Measurements from ENCODE around the gene FRMD3.

FRMD3 gene

GRCh38 chr9:83236029-83236696, 302.0 kb downstream of the FRMD3 start:
- H3K9me3 ChIP-seq (ENCODE audit: insufficient read depth, low read depth, low read length), result no peaks in the 10 kb centered on the region
- no peak overlapping the region for H3K9ac ChIP-seq (ENCODE audit: low read depth, low read length)
- H3K36me3 ChIP-seq (ENCODE audit: insufficient read depth, low read depth, low read length), result no peaks in the 10 kb centered on the region
- no peak overlapping the region for H3K27ac ChIP-seq (ENCODE audit: low read length)
- no peak overlapping the region; the same call in 1 of the 2 replicates for H3K4me3 ChIP-seq (ENCODE audit: low read length)
- H3K27me3 ChIP-seq (ENCODE audit: insufficient read depth, low read length), result no peaks in the 10 kb centered on the region
- peaks cover 10% of the 10 kb centered on the region for H3K4me1 ChIP-seq (ENCODE audit: insufficient read depth, low read length)

DNA sequence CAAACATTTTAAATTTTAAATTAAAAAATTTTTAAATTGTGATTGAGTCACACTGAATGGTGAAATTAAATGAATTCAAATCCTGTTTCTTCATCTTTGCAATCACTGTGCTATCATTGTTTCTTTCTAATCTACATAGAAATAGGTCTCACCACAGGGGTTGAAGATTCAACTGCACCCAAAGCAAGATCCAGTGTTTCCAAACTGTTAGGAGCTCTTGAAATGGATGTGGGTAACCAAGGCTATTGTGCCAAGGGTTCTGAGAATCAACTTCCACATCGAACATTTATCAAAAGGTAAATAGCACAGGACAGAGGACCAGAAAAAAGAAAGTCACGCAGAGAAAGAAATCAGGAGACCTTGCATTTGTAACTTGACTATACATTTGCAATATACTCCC, 302.7 kb downstream of the FRMD3 start:
- H3K27ac ChIP-seq (ENCODE audit: low read length), result no peak overlapping the region
- H3K36me3 ChIP-seq (ENCODE audit: insufficient read depth, low read depth, low read length), result no peaks in the 10 kb centered on the region
- H3K9me3 ChIP-seq (ENCODE audit: insufficient read depth, low read depth, low read length), result no peaks in the 10 kb centered on the region
- no peak overlapping the region for H3K9ac ChIP-seq (ENCODE audit: low read depth, low read length)
- H3K4me3 ChIP-seq (ENCODE audit: low read length), result no peak overlapping the region; the same call in 1 of the 2 replicates
- H3K27me3 ChIP-seq (ENCODE audit: insufficient read depth, low read length), result no peaks in the 10 kb centered on the region
- H3K4me1 ChIP-seq (ENCODE audit: insufficient read depth, low read length), result peaks cover 10% of the 10 kb centered on the region

DNA sequence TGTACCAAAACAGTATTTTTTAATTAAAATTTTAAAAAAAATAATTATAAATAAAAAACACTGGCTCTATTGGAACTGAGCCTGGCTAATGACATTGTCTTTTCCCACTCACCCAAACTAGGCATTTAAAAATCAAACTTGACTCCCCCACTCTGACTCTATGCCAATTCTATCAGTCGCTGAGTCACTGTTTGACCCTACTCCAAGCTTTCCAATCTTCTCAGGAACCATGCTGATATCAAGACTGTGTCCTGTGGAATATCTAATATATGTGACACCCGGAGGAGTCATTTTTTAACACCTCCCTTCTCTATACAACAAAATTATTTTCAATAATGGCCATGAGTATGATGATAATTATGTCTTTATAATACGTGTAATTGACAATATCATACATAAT, 303.7 kb downstream of the FRMD3 start:
- no peaks in the 10 kb centered on the region for H3K27me3 ChIP-seq (ENCODE audit: insufficient read depth, low read length)
- no peak overlapping the region for H3K9ac ChIP-seq (ENCODE audit: low read depth, low read length)
- peaks cover 10% of the 10 kb centered on the region for H3K4me1 ChIP-seq (ENCODE audit: insufficient read depth, low read length)
- H3K36me3 ChIP-seq (ENCODE audit: insufficient read depth, low read depth, low read length), result no peaks in the 10 kb centered on the region
- H3K27ac ChIP-seq (ENCODE audit: low read length), result no peak overlapping the region
- 0 out of 2 replicates have a peak, but pooled peaks cover 3% of the 10 kb centered on the region for H3K9me3 ChIP-seq (ENCODE audit: insufficient read depth, low read depth, low read length)
- H3K4me3 ChIP-seq (ENCODE audit: low read length), result no peak overlapping the region

GRCh38 chr9:83233647-83234046, 304.6 kb downstream of the FRMD3 start:
- Histone ChIP-seq H3K27me3 (ENCODE audit: insufficient read depth, low read length) (no peaks in the 10 kb centered on the region), H3K27ac (ENCODE audit: low read length) (no peak overlapping the region), H3K36me3 (ENCODE audit: insufficient read depth, low read depth, low read length) (no peaks in the 10 kb centered on the region), H3K9ac (ENCODE audit: low read depth, low read length) (no peak overlapping the region), H3K4me1 (ENCODE audit: insufficient read depth, low read length) (peaks cover 10% of the 10 kb centered on the region), H3K4me3 (ENCODE audit: low read length) (no peak overlapping the region), H3K9me3 (ENCODE audit: insufficient read depth, low read depth, low read length) (0 out of 2 replicates have a peak, but pooled peaks cover 6% of the 10 kb centered on the region)

- H3K4me3 ChIP-seq (ENCODE audit: low read length), result no peak overlapping the region
- H3K36me3 ChIP-seq (ENCODE audit: insufficient read depth, low read depth, low read length), result no peaks in the 10 kb centered on the region
- H3K27me3 ChIP-seq (ENCODE audit: insufficient read depth, low read length), result no peaks in the 10 kb centered on the region
- H3K9me3 ChIP-seq (ENCODE audit: insufficient read depth, low read depth, low read length), result 0 out of 2 replicates have a peak, but pooled peaks cover 6% of the 10 kb centered on the region
- no peak overlapping the region for H3K9ac ChIP-seq (ENCODE audit: low read depth, low read length)
- H3K4me1 ChIP-seq (ENCODE audit: insufficient read depth, low read length), result peaks cover 7% of the 10 kb centered on the region
- no peak overlapping the region for H3K27ac ChIP-seq (ENCODE audit: low read length)
Observed at GRCh38 chr9:83231039-83231438, 307.2 kb downstream of the FRMD3 start.

DNA sequence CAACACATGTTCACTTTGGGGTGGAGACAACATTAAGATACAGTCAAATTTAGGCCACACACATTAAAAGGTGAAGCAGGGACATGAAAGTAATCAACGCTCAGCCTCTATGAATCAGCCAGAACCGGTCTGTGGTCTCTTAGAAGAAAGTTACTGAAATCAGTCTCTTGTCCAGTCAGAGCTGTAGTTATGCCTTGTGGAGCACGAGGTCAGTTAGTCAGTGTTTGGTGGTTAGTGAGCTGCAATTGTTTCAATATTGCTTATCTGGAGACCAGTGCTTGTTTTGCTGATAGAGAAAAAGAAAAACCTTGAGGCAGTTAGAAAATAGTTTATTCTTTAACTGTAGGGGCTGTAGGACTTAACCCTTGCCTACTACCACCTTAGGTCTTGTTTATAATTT, 317.5 kb downstream of the FRMD3 start:
- Histone ChIP-seq H3K27ac (ENCODE audit: low read length) (no peak overlapping the region), H3K9me3 (ENCODE audit: insufficient read depth, low read depth, low read length) (peaks cover 10% of the 10 kb centered on the region), H3K4me3 (ENCODE audit: low read length) (no peak overlapping the region), H3K36me3 (ENCODE audit: insufficient read depth, low read depth, low read length) (no peaks in the 10 kb centered on the region), H3K9ac (ENCODE audit: low read depth, low read length) (no peak overlapping the region), H3K27me3 (ENCODE audit: insufficient read depth, low read length) (peaks cover 17% of the 10 kb centered on the region), H3K4me1 (ENCODE audit: insufficient read depth, low read length) (no peaks in the 10 kb centered on the region)

DNA sequence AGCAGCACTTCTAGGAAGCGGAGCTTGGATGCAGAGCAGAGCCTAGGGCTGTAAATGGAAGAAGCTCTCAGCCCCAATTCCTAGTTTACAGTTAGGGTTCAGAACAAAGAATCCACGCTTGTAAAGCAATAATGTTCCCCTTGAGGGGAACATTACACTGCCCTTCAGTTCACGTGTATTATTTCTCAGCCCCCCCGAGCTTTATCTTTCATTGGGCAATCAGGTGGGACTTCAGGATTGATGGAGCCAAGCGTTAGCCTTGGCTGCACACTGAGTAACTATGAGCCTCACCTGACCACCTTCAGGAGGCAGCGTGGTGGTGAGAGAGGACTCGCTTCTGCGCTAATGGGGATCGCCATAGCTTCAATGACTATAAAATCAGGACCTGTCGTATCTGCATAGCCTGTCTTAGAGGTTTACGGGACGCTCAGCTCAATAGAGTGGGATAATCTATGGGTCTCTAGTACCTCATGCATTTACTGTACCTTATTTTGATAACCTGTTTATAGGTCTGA, 318.2 kb downstream of the FRMD3 start:
- Histone ChIP-seq H3K27ac (ENCODE audit: low read length) (no peak overlapping the region), H3K4me1 (ENCODE audit: insufficient read depth, low read length) (no peaks in the 10 kb centered on the region), H3K9ac (ENCODE audit: low read depth, low read length) (peak overlapping the region; percentile 49; the same call in 1 of the 2 replicates), H3K9me3 (ENCODE audit: insufficient read depth, low read depth, low read length) (peaks cover 10% of the 10 kb centered on the region), H3K36me3 (ENCODE audit: insufficient read depth, low read depth, low read length) (no peaks in the 10 kb centered on the region), H3K4me3 (ENCODE audit: low read length) (peak overlapping the region; percentile 81), H3K27me3 (ENCODE audit: insufficient read depth, low read length) (peaks cover 17% of the 10 kb centered on the region)

GRCh38 chr9:83219154-83219923, 318.9 kb downstream of the FRMD3 start:
- H3K4me1 ChIP-seq (ENCODE audit: insufficient read depth, low read length), result no peaks in the 10 kb centered on the region
- H3K4me3 ChIP-seq (ENCODE audit: low read length), result peak overlapping the region; percentile 81
- H3K9ac ChIP-seq (ENCODE audit: low read depth, low read length), result peak overlapping the region; percentile 49; the same call in 1 of the 2 replicates
- peaks cover 17% of the 10 kb centered on the region for H3K27me3 ChIP-seq (ENCODE audit: insufficient read depth, low read length)
- H3K27ac ChIP-seq (ENCODE audit: low read length), result no peak overlapping the region
- H3K36me3 ChIP-seq (ENCODE audit: insufficient read depth, low read depth, low read length), result no peaks in the 10 kb centered on the region
- H3K9me3 ChIP-seq (ENCODE audit: insufficient read depth, low read depth, low read length), result peaks cover 10% of the 10 kb centered on the region

DNA sequence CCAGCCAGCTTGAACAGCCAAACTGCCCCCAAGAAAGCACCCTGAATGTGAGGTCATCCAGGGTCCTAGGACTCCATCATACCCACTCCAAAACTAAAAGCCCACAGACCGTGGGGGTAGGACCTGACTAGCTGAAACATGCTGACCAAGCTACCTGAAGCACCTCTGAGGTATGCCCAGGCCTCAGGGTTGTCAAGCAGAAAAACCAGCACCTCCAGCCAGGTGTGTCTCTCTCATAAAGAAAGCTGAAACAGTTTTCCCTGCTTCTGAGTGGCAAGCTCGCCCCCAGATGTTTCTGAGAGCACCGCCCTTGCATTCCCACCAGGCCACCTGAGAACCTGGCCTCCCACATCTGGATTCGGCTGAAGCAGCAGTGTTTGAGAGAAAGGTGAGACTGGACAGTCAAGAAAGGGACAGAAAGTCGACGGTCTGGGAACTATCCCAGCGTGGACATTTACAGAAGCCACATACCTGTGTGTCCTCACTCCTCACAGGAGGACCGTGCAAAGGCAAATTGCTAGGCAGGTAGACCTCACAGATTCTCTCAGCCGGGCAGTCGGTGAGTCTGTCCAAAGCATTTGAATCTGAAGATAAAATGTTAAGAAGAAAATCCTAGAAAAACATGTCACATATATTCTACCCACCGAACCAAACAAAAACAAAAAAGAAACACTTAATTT, 319.6 kb downstream of the FRMD3 start:
- H3K9ac ChIP-seq (ENCODE audit: low read depth, low read length), result no peak overlapping the region
- no peaks in the 10 kb centered on the region for H3K4me1 ChIP-seq (ENCODE audit: insufficient read depth, low read length)
- H3K27me3 ChIP-seq (ENCODE audit: insufficient read depth, low read length), result peaks cover 17% of the 10 kb centered on the region
- peaks cover 10% of the 10 kb centered on the region for H3K9me3 ChIP-seq (ENCODE audit: insufficient read depth, low read depth, low read length)
- no peak overlapping the region for H3K27ac ChIP-seq (ENCODE audit: low read length)
- H3K4me3 ChIP-seq (ENCODE audit: low read length), result no peak overlapping the region
- H3K36me3 ChIP-seq (ENCODE audit: insufficient read depth, low read depth, low read length), result no peaks in the 10 kb centered on the region

GRCh38 chr9:83209188-83209731, 328.9 kb downstream of the FRMD3 start:
- Histone ChIP-seq H3K27me3 (ENCODE audit: insufficient read depth, low read length) (no peaks in the 10 kb centered on the region), H3K9me3 (ENCODE audit: insufficient read depth, low read depth, low read length) (no peaks in the 10 kb centered on the region), H3K4me3 (ENCODE audit: low read length) (no peak overlapping the region), H3K36me3 (ENCODE audit: insufficient read depth, low read depth, low read length) (no peaks in the 10 kb centered on the region), H3K27ac (ENCODE audit: low read length) (no peak overlapping the region), H3K9ac (ENCODE audit: low read depth, low read length) (no peak overlapping the region), H3K4me1 (ENCODE audit: insufficient read depth, low read length) (no peaks in the 10 kb centered on the region)

- H3K9ac ChIP-seq (ENCODE audit: low read depth, low read length), result no peak overlapping the region
- H3K36me3 ChIP-seq (ENCODE audit: insufficient read depth, low read depth, low read length), result no peaks in the 10 kb centered on the region
- H3K4me3 ChIP-seq (ENCODE audit: low read length), result no peak overlapping the region
- no peak overlapping the region for H3K27ac ChIP-seq (ENCODE audit: low read length)
- H3K27me3 ChIP-seq (ENCODE audit: insufficient read depth, low read length), result no peaks in the 10 kb centered on the region
- no peaks in the 10 kb centered on the region for H3K4me1 ChIP-seq (ENCODE audit: insufficient read depth, low read length)
- no peaks in the 10 kb centered on the region for H3K9me3 ChIP-seq (ENCODE audit: insufficient read depth, low read depth, low read length)
Observed at GRCh38 chr9:83208065-83208850, 329.9 kb downstream of the FRMD3 start.

Data from iPS-20b (cell line).